Mesenchymal stem cell (in vitro differentiated cells and primary cell): ENCODE data around the gene BRD3.

Source experiments
- DNase-seq: peaks from one replicate; pipeline ENCODE4 v3.0.0-alpha.2; 2013
- H2AFZ ChIP-seq: one replicate; pipeline ENCODE4 v1.6.1; 2013; ENCODE audit warnings: low read depth, mild to moderate bottlenecking, control low read depth, inconsistent platforms, low read length, moderate library complexity
- H2AK5ac ChIP-seq: 2 replicates; pipeline ENCODE4 v1.6.1; 2013; ENCODE audit warnings: low read length, moderate library complexity, mild to moderate bottlenecking, inconsistent platforms; ENCODE audit not compliant: severe bottlenecking
- H2BK120ac ChIP-seq: one replicate; pipeline ENCODE4 v1.6.1; 2013; ENCODE audit warnings: low read depth, mild to moderate bottlenecking, inconsistent platforms, low read length, moderate library complexity
- H2BK12ac ChIP-seq, 2 experiments: one replicate each; pipeline ENCODE4 v1.6.1; 2013; ENCODE audit warnings: inconsistent platforms in 2 of 2, low read length in 2 of 2, mild to moderate bottlenecking in 2 of 2, moderate library complexity in 2 of 2, control low read depth in 1 of 2
- H2BK15ac ChIP-seq: one replicate; pipeline ENCODE4 v1.6.1; 2013; ENCODE audit warnings: mild to moderate bottlenecking, low read depth, inconsistent platforms; ENCODE audit not compliant: poor library complexity, severe bottlenecking
- H2BK5ac ChIP-seq: 2 replicates; pipeline ENCODE4 v1.6.1; 2013; ENCODE audit warnings: low read depth, mild to moderate bottlenecking, low read length, control low read depth, inconsistent platforms; ENCODE audit not compliant: poor library complexity, severe bottlenecking
- H3K14ac ChIP-seq, 2 experiments: one replicate each; pipeline ENCODE4 v1.6.1; 2013; ENCODE audit warnings: inconsistent platforms in 2 of 2, low read length in 2 of 2, control low read depth in 1 of 2, mild to moderate bottlenecking in 1 of 2, moderate library complexity in 1 of 2
- H3K18ac ChIP-seq, 2 experiments: one replicate each; pipeline ENCODE4 v1.6.1; 2013; ENCODE audit warnings: inconsistent platforms in 2 of 2, low read length in 2 of 2, control low read depth in 1 of 2, low read depth in 1 of 2, mild to moderate bottlenecking in 1 of 2
- H3K23ac ChIP-seq, 2 experiments: one replicate each; pipeline ENCODE4 v1.6.1; 2013; ENCODE audit warnings: inconsistent platforms in 2 of 2, low read length in 2 of 2, mild to moderate bottlenecking in 2 of 2, moderate library complexity in 2 of 2, control low read depth in 1 of 2
- H3K27ac ChIP-seq: 2 replicates; pipeline ENCODE4 v1.5.1; 2013; ENCODE audit warnings: mild to moderate bottlenecking, moderate library complexity, low read length, control low read depth, inconsistent platforms; ENCODE audit not compliant: poor library complexity, severe bottlenecking
- H3K27me3 ChIP-seq, 2 experiments: 2 replicates each; pipeline versions ENCODE4 v1.6.1 to v1.7.0; 2013; ENCODE audit warnings: low read length in 2 of 2, mild to moderate bottlenecking in 2 of 2, moderate library complexity in 2 of 2, control low read depth in 1 of 2, inconsistent platforms in 1 of 2; ENCODE audit not compliant: control insufficient read depth in 1 of 2, insufficient read depth in 1 of 2
- H3K36me3 ChIP-seq, 2 experiments: 2 replicates each; pipeline versions ENCODE4 v1.6.1 to v1.7.0; 2013; ENCODE audit warnings: low read length in 2 of 2, control low read depth in 1 of 2, inconsistent platforms in 1 of 2, low read depth in 1 of 2, mild to moderate bottlenecking in 1 of 2; ENCODE audit not compliant: insufficient read depth in 2 of 2, control insufficient read depth in 1 of 2
- H3K4ac ChIP-seq, 2 experiments: one replicate each; pipeline ENCODE4 v1.6.1; 2013; ENCODE audit warnings: inconsistent platforms in 2 of 2, low read length in 2 of 2, mild to moderate bottlenecking in 2 of 2, moderate library complexity in 2 of 2, control low read depth in 1 of 2, low read depth in 1 of 2
- H3K4me1 ChIP-seq: 2 replicates; pipeline ENCODE4 v1.6.1; 2013; ENCODE audit warnings: low read depth, low read length, control low read depth; ENCODE audit not compliant: control insufficient read depth, insufficient read depth
- H3K4me2 ChIP-seq: 2 replicates; pipeline ENCODE4 v1.6.1; 2013; ENCODE audit warnings: low read length, mild to moderate bottlenecking, inconsistent platforms; ENCODE audit not compliant: poor library complexity, severe bottlenecking
- H3K4me3 ChIP-seq, 2 experiments: 2 replicates each; pipeline versions ENCODE4 v1.5.1 to v1.7.0; 2013; ENCODE audit warnings: low read length in 2 of 2, mild to moderate bottlenecking in 2 of 2, control low read depth in 1 of 2, low read depth in 1 of 2; ENCODE audit not compliant: insufficient read depth in 1 of 2
- H3K79me1 ChIP-seq: replicated peaks from 2 replicates; pipeline ENCODE4 v1.6.1; 2013; ENCODE audit warnings: mild to moderate bottlenecking, control low read depth, low read length, inconsistent platforms; ENCODE audit not compliant: poor library complexity, severe bottlenecking
- H3K9ac ChIP-seq: 2 replicates; pipeline ENCODE4 v1.7.0; 2013; ENCODE audit warnings: mild to moderate bottlenecking, low read length, moderate library complexity
- H3K9me3 ChIP-seq: 2 replicates; pipeline ENCODE4 v1.7.0; 2013; ENCODE audit warnings: mild to moderate bottlenecking, low read length; ENCODE audit not compliant: control insufficient read depth
- H4K8ac ChIP-seq: one replicate; pipeline ENCODE4 v1.6.1; 2013; ENCODE audit warnings: inconsistent platforms, mild to moderate bottlenecking, low read length, moderate library complexity
- H4K91ac ChIP-seq: one replicate; pipeline ENCODE4 v1.6.1; 2013; ENCODE audit warnings: mild to moderate bottlenecking, low read length, inconsistent platforms
- WGBS: methylation state at CpG from one replicate; pipeline ENCODE4 v1.1.7; 2013; ENCODE audit warnings: mixed read lengths; 5-methylcytosine and 5-hydroxymethylcytosine counted together

BRD3 gene

DNA sequence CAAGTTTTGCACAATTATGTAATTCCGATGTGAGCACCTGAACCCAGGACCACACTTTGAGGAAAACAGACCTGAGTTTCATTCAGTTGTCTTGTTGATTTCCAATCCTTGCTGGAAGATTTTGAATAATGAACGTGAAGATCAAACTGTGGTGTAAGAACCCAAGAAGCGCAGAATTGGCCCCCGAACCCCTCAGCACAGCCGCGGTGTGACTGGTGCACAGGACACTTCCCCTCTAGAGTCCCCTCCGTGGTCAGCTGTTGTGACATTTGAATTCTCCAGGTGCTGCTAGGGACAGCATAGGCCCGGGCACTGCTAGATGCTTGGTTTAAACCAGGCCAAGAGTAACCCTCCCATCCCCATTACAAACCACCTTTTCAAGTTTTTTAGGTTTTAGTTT is 40.8 kb downstream of the BRD3 start:
- over 99% methylated on average over 7 of the region's 8 CpGs for WGBS
- no peak overlapping the region for H3K4me2 ChIP-seq
- no peak overlapping the region for H4K8ac ChIP-seq

DNA sequence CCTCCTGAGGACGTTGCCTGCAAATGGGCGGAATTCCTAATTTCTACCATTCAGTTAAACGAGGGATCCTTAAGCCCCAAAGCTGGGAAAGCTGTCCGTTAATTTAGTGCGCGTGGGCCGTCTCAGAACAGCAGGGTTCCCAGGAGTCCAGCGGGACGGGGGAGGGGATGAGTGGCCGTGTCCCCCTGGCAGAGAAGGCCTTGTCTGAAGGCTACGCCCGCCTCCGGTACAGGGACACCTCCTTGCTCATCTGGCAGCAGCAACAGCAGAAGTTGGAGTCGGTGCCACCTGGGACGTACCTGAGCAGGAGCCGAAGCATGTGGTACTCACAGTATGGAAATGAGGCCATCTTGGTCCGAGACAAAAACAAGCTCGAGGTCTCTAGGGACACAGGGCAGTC is 41.2 kb downstream of the BRD3 start:
- no peak overlapping the region for H2AK5ac ChIP-seq
- no peaks in the 10 kb centered on the region for H3K27me3 ChIP-seq
- no peaks in the 10 kb centered on the region for H3K9me3 ChIP-seq
- H3K14ac ChIP-seq, result no peak overlapping the region
- no peak overlapping the region for H4K91ac ChIP-seq
- H2BK5ac ChIP-seq, result no peak overlapping the region
- no peak overlapping the region for H2BK15ac ChIP-seq
- H4K8ac ChIP-seq, result no peak overlapping the region
- H3K4me3 ChIP-seq, result peak overlapping the region in 1 of 2 experiments; percentile 89
- H3K27ac ChIP-seq, result no peak overlapping the region
- H2BK12ac ChIP-seq, result no peak overlapping the region
- DNase-seq, result no peak
- no peak overlapping the region for H3K23ac ChIP-seq
- WGBS, result 93% methylated on average over 18 of the region's 18 CpGs
- no peak overlapping the region for H2BK120ac ChIP-seq
- H3K79me1 ChIP-seq, result peaks cover 25% of the 10 kb centered on the region
- peak overlapping the region; percentile 67 for H3K4me2 ChIP-seq
- no peak overlapping the region for H3K4ac ChIP-seq
- no peak overlapping the region for H2AFZ ChIP-seq
- H3K4me1 ChIP-seq, result peaks cover 11% of the 10 kb centered on the region
- no peak overlapping the region for H3K18ac ChIP-seq
- H3K9ac ChIP-seq, result peak overlapping the region; percentile 89
- peaks cover 41 to 44% of the 10 kb centered on the region in 2 experiments for H3K36me3 ChIP-seq

More for the DNA sequence above, 40.8 kb downstream of the BRD3 start:
- Histone ChIP-seq H3K9ac (no peak overlapping the region), H2BK5ac (no peak overlapping the region), H3K4me1 (peaks cover 15% of the 10 kb centered on the region), H2BK120ac (no peak overlapping the region), H3K79me1 (peaks cover 29% of the 10 kb centered on the region), H3K27me3 (no peaks in the 10 kb centered on the region), H2AK5ac (no peak overlapping the region), H2AFZ (no peak overlapping the region), H2BK15ac (no peak overlapping the region), H3K36me3 (peaks cover 45 to 48% of the 10 kb centered on the region in 2 experiments), H3K23ac (no peak overlapping the region), H4K91ac (no peak overlapping the region), H3K14ac (no peak overlapping the region), H3K18ac (no peak overlapping the region), H3K4me3 (no peak overlapping the region), H3K4ac (no peak overlapping the region), H2BK12ac (no peak overlapping the region), H3K27ac (no peak overlapping the region), H3K9me3 (no peaks in the 10 kb centered on the region)
- no peak for DNase-seq

DNA sequence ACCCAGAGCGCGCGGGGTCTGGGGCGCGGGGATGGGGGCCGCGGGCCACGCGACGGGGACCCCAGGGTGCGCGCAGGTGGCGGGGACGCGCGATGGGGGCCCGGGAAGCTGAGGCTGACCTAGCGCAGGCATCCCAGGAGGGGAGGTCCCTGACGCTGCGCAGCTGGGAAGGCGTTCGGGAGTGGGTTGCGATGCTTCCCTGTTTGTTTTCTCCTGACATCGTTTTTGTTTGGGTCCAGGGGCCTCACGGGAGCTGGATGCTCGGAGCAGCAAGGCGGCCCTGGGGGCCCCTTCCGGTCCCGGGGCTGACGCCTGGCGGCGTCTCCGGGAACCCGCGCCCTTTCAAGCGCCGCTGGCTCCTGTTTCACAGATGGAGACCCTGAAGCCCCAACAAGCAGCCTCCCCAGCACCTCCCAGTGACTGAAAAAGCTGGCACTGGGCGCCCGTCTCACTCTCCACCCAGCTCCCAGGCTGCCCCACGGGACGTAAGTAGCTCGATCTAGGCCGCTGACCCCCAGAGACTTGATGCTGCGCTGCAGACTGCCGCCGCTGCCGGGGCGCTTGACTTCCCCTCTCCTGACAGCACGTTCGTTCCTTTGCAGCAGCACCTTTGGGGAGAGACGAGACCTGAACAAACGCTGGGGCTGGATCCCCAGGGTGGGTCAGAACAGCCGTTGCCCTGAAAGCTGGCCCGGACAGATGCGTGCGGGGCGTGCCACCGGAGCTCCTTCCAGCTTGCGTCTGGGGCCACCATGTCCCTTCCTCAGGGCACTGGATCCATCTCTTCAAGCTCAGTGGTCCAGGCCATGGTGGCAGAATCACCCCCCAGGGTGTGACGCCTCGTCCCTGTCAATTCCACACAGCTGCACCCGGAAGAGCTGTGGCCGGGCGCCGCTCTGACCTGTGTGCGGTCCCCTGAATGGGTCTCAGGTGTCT is 42.0 kb downstream of the BRD3 start:
- Histone ChIP-seq H2AFZ (no peak overlapping the region), H2AK5ac (no peak overlapping the region), H2BK12ac (peak overlapping the region in 1 of 2 experiments; percentile 6), H2BK15ac (no peak overlapping the region), H3K9ac (peak overlapping the region; percentile 89), H3K36me3 (peaks cover 36 to 37% of the 10 kb centered on the region in 2 experiments), H3K27ac (no peak overlapping the region), H2BK120ac (peak overlapping the region; percentile 27), H3K4me2 (peak overlapping the region; percentile 67), H3K14ac (peak overlapping the region in 1 of 2 experiments; percentile 78), H3K27me3 (no peaks in the 10 kb centered on the region), H3K79me1 (peaks cover 22% of the 10 kb centered on the region), H3K4me1 (peaks cover 11% of the 10 kb centered on the region), H3K23ac (peak overlapping the region in 1 of 2 experiments; percentile 34), H4K8ac (peak overlapping the region; percentile 19), H3K9me3 (no peaks in the 10 kb centered on the region), H3K4me3 (peak overlapping the region; percentile 87 to 89), H3K18ac (peak overlapping the region; percentile 67 to 71), H4K91ac (no peak overlapping the region), H2BK5ac (no peak overlapping the region), H3K4ac (no peak overlapping the region)
- 20% methylated on average over 61 of the region's 66 CpGs for WGBS
- DNase-seq, result peak; percentile 68
